Lower leg skin (tissue), 3 donors: ENCODE measurements around the gene NR2E1.

Source experiments
- POLR2A ChIP-seq, 2 donors: fragments of 450-650 bp; IDR thresholded peaks; one replicate each; pipeline ENCODE4 v1.6.1; 2016 to 2017; ENCODE audit warnings: antibody characterized with exemption in 2 of 2, mild to moderate bottlenecking in 1 of 2, moderate library complexity in 1 of 2
- TF ChIP-seq, protein P1 (sequence below), 3 donors: fragments of 450-650 bp; IDR thresholded peaks; one replicate each; pipeline ENCODE4 v1.5.1; 2016; ENCODE audit warnings: antibody characterized with exemption in 3 of 3, mild to moderate bottlenecking in 3 of 3, moderate library complexity in 2 of 3

- no peak for TF ChIP-seq POLR2A (IDR thresholded peaks at IDR 0.05)
- TF ChIP-seq, protein P1, sequence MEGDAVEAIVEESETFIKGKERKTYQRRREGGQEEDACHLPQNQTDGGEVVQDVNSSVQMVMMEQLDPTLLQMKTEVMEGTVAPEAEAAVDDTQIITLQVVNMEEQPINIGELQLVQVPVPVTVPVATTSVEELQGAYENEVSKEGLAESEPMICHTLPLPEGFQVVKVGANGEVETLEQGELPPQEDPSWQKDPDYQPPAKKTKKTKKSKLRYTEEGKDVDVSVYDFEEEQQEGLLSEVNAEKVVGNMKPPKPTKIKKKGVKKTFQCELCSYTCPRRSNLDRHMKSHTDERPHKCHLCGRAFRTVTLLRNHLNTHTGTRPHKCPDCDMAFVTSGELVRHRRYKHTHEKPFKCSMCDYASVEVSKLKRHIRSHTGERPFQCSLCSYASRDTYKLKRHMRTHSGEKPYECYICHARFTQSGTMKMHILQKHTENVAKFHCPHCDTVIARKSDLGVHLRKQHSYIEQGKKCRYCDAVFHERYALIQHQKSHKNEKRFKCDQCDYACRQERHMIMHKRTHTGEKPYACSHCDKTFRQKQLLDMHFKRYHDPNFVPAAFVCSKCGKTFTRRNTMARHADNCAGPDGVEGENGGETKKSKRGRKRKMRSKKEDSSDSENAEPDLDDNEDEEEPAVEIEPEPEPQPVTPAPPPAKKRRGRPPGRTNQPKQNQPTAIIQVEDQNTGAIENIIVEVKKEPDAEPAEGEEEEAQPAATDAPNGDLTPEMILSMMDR (IDR thresholded peaks at IDR 0.05), result no peak
These were observed 35.6 kb upstream of the NR2E1 start for GRCh38 chr6:108130262-108130661.
